Measurements from ENCODE around the gene CFDP1.
"Not testable (repeated sequence)": the region's sequence is repeated elsewhere in the genome, so short reads cannot be mapped to it uniquely, and the experiment has no call there.

CFDP1 gene

GRCh38 chr16:75282466-75283281 is 150.6 kb downstream of the CFDP1 start:
- TF ChIP-seq EZH2 (IDR thresholded peaks at IDR 0.05; ENCODE audit: borderline replicate concordance, low read depth, low read length, severe bottlenecking) (no peak), CTCF (IDR thresholded peaks at IDR 0.05; ENCODE audit: borderline replicate concordance, extremely low read depth, low read length, poor library complexity, severe bottlenecking) (no peak)
- Histone ChIP-seq H3K27ac (ENCODE audit: low read length) (no peak overlapping the region), H2AFZ (ENCODE audit: low read depth, low read length) (no peak overlapping the region), H3K27me3 (ENCODE audit: insufficient read depth, low read length, poor library complexity) (peaks cover 7% of the 10 kb centered on the region), H3K79me2 (ENCODE audit: insufficient read depth, low read length) (no peaks in the 10 kb centered on the region), H3K36me3 (ENCODE audit: insufficient read depth, low read length) (no peaks in the 10 kb centered on the region), H3K9ac (ENCODE audit: low read depth, low read length) (no peak overlapping the region), H3K4me1 (ENCODE audit: insufficient read depth, low read length) (no peaks in the 10 kb centered on the region), H4K20me1 (ENCODE audit: insufficient read depth, low read length) (peaks cover 25% of the 10 kb centered on the region), H3K9me3 (ENCODE audit: insufficient read depth, low read length, severe bottlenecking) (peaks cover 2% of the 10 kb centered on the region), H3K4me3 (ENCODE audit: low read depth in 1 of 2, low read length in 2 of 2) (no peak overlapping the region), H3K4me2 (ENCODE audit: insufficient read depth, low read length) (no peak overlapping the region)
- ATAC-seq (ENCODE audit: insufficient read depth, low read depth), result no peak
- no peak for DNase-seq

GRCh38 chr16:75281826-75282225 is 151.5 kb downstream of the CFDP1 start:
- ATAC-seq (ENCODE audit: insufficient read depth, low read depth) (no peak), DNase-seq (no peak)
- Histone ChIP-seq H3K27ac (ENCODE audit: low read length) (no peak overlapping the region), H3K4me1 (ENCODE audit: insufficient read depth, low read length) (no peaks in the 10 kb centered on the region), H3K27me3 (ENCODE audit: insufficient read depth, low read length, poor library complexity) (peaks cover 7% of the 10 kb centered on the region), H3K79me2 (ENCODE audit: insufficient read depth, low read length) (no peaks in the 10 kb centered on the region), H3K9me3 (ENCODE audit: insufficient read depth, low read length, severe bottlenecking) (peaks cover 2% of the 10 kb centered on the region), H3K4me2 (ENCODE audit: insufficient read depth, low read length) (no peak overlapping the region), H3K36me3 (ENCODE audit: insufficient read depth, low read length) (no peaks in the 10 kb centered on the region), H3K4me3 (ENCODE audit: low read depth in 1 of 2, low read length in 2 of 2) (no peak overlapping the region), H4K20me1 (ENCODE audit: insufficient read depth, low read length) (peaks cover 17% of the 10 kb centered on the region), H3K9ac (ENCODE audit: low read depth, low read length) (no peak overlapping the region), H2AFZ (ENCODE audit: low read depth, low read length) (no peak overlapping the region)
- TF ChIP-seq EZH2 (IDR thresholded peaks at IDR 0.05; ENCODE audit: borderline replicate concordance, low read depth, low read length, severe bottlenecking) (no peak), CTCF (IDR thresholded peaks at IDR 0.05; ENCODE audit: borderline replicate concordance, extremely low read depth, low read length, poor library complexity, severe bottlenecking) (no peak)

- not testable (repeated sequence) for H3K4me1 ChIP-seq (ENCODE audit: insufficient read depth, low read length); H3K79me2 ChIP-seq (ENCODE audit: insufficient read depth, low read length); H3K9me3 ChIP-seq (ENCODE audit: insufficient read depth, low read length, severe bottlenecking); H3K4me2 ChIP-seq (ENCODE audit: insufficient read depth, low read length); H3K27ac ChIP-seq (ENCODE audit: low read length); ATAC-seq (ENCODE audit: insufficient read depth, low read depth); DNase-seq; H3K9ac ChIP-seq (ENCODE audit: low read depth, low read length); H2AFZ ChIP-seq (ENCODE audit: low read depth, low read length); H3K36me3 ChIP-seq (ENCODE audit: insufficient read depth, low read length); H3K27me3 ChIP-seq (ENCODE audit: insufficient read depth, low read length, poor library complexity); H3K4me3 ChIP-seq (ENCODE audit: low read depth in 1 of 2, low read length in 2 of 2)
- peaks cover 10% of the 10 kb centered on the region; the same call in 1 of the 2 replicates for H4K20me1 ChIP-seq (ENCODE audit: insufficient read depth, low read length)
Observed at GRCh38 chr16:75281009-75281408, 152.3 kb downstream of the CFDP1 start.

- no peak overlapping the region for H3K9ac ChIP-seq (ENCODE audit: low read depth, low read length)
- peaks cover 2% of the 10 kb centered on the region for H3K9me3 ChIP-seq (ENCODE audit: insufficient read depth, low read length, severe bottlenecking)
- H2AFZ ChIP-seq (ENCODE audit: low read depth, low read length), result no peak overlapping the region
- ATAC-seq (ENCODE audit: insufficient read depth, low read depth) (no peak), DNase-seq (no peak)
- H3K4me1 ChIP-seq (ENCODE audit: insufficient read depth, low read length), result no peaks in the 10 kb centered on the region
- H3K79me2 ChIP-seq (ENCODE audit: insufficient read depth, low read length), result no peaks in the 10 kb centered on the region
- TF ChIP-seq CTCF (IDR thresholded peaks at IDR 0.05; ENCODE audit: borderline replicate concordance, extremely low read depth, low read length, poor library complexity, severe bottlenecking), result no peak
- no peak for TF ChIP-seq EZH2 (IDR thresholded peaks at IDR 0.05; ENCODE audit: borderline replicate concordance, low read depth, low read length, severe bottlenecking)
- H3K27ac ChIP-seq (ENCODE audit: low read length), result no peak overlapping the region
- H3K4me3 ChIP-seq (ENCODE audit: low read depth in 1 of 2, low read length in 2 of 2), result no peak overlapping the region
- H3K36me3 ChIP-seq (ENCODE audit: insufficient read depth, low read length), result no peaks in the 10 kb centered on the region
- H3K4me2 ChIP-seq (ENCODE audit: insufficient read depth, low read length), result no peak overlapping the region
- peaks cover 7% of the 10 kb centered on the region for H3K27me3 ChIP-seq (ENCODE audit: insufficient read depth, low read length, poor library complexity)
- H4K20me1 ChIP-seq (ENCODE audit: insufficient read depth, low read length), result peaks cover 10% of the 10 kb centered on the region; the same call in 1 of the 2 replicates
Observed at GRCh38 chr16:75280331-75280804, 152.9 kb downstream of the CFDP1 start.
